OCI-LY3 (cell line): ENCODE measurements around the gene DNHD1.

ENCODE experiments used
- H2AFZ ChIP-seq: fragments of 200-600, 300-600 bp; shearing (Covaris generic); 2 replicates; pipeline ENCODE4 v1.6.0; 2014; ENCODE audit warnings: antibody characterized with exemption, low read depth, low read length
- H3K27ac ChIP-seq: fragments of 200-600, 300-600 bp; sonication (generic); 2 replicates; pipeline ENCODE4 v1.5.1; 2014; ENCODE audit warnings: mild to moderate bottlenecking, low read length, moderate library complexity, mixed read lengths
- H3K27me3 ChIP-seq: fragments of 200-600, 300-600 bp; sonication (generic); 2 replicates; pipeline ENCODE4 v1.6.1; 2014; ENCODE audit warnings: low read depth, low read length, mixed read lengths
- H3K36me3 ChIP-seq: fragments of 200-600, 300-600 bp; sonication (generic); replicated peaks from 2 replicates; pipeline ENCODE3; 2014; ENCODE audit warnings: low read depth, low read length, mixed read lengths
- H3K4me1 ChIP-seq: fragments of 300-600, 200-600 bp; sonication (generic); 2 replicates; pipeline ENCODE4 v1.6.1; 2014; ENCODE audit warnings: low read length, mixed read lengths
- H3K4me2 ChIP-seq: fragments of 200-600, 300-600 bp; sonication (generic); 2 replicates; pipeline ENCODE4 v1.6.1; 2014; ENCODE audit warnings: low read length, mixed read lengths
- H3K4me3 ChIP-seq: fragments of 300-600, 200-600 bp; sonication (generic); 2 replicates; pipeline ENCODE4 v1.5.1; 2014; ENCODE audit warnings: antibody characterized with exemption, mild to moderate bottlenecking, low read length, moderate library complexity
- H3K79me2 ChIP-seq: fragments of 300-600, 200-600 bp; shearing (Covaris generic); 2 replicates; pipeline ENCODE4 v1.6.1; 2014; ENCODE audit warnings: mild to moderate bottlenecking, low read length, mixed read lengths
- H3K9ac ChIP-seq: fragments of 300-600, 200-600 bp; shearing (Covaris generic); 2 replicates; pipeline ENCODE4 v1.6.0; 2014; ENCODE audit warnings: mild to moderate bottlenecking, low read length, moderate library complexity
- H3K9me3 ChIP-seq: fragments of 200-600, 300-600 bp; shearing (Covaris generic); 2 replicates; pipeline ENCODE4 v1.6.1; 2014; ENCODE audit warnings: low read length, mixed read lengths; ENCODE audit not compliant: insufficient read depth
- H4K20me1 ChIP-seq: fragments of 200-600, 300-600 bp; sonication (generic); 2 replicates; pipeline ENCODE4 v1.6.1; 2016; ENCODE audit warnings: low read length, mixed read lengths; ENCODE audit not compliant: insufficient read depth
- CTCF ChIP-seq: fragments of 200-600, 300-600 bp; sonication (generic); IDR thresholded peaks from 2 replicates; pipeline ENCODE4 v1.5.1; 2014; ENCODE audit warnings: antibody characterized with exemption, low read length, low read depth
- EZH2phosphoT487 ChIP-seq: fragments of 200-600 bp; shearing (Covaris generic); IDR thresholded peaks from 2 replicates; pipeline ENCODE4 v1.6.1; 2018; ENCODE audit warnings: antibody characterized with exemption, mixed run types, low read depth

Gene DNHD1

GRCh38 chr11:6608011-6608410 lies 110.9 kb downstream of the DNHD1 start:
- Histone ChIP-seq H4K20me1 (0 out of 2 replicates have a peak, but pooled peaks cover 4% of the 10 kb centered on the region), H3K79me2 (peaks cover 45% of the 10 kb centered on the region), H3K4me1 (peaks cover 49% of the 10 kb centered on the region), H3K9ac (peak overlapping the region; percentile 53; the same call in 1 of the 2 replicates), H3K4me2 (peak overlapping the region; percentile 77), H3K27ac (peak overlapping the region; percentile 89), H3K36me3 (peaks cover 39% of the 10 kb centered on the region), H2AFZ (no peak overlapping the region), H3K9me3 (no peaks in the 10 kb centered on the region), H3K27me3 (no peaks in the 10 kb centered on the region), H3K4me3 (no peak overlapping the region)
- TF ChIP-seq EZH2phosphoT487 (no peak), CTCF (no peak)

GRCh38 chr11:6608726-6609501 lies 111.8 kb downstream of the DNHD1 start:
- TF ChIP-seq EZH2phosphoT487, result no peak
- no peak for TF ChIP-seq CTCF
- 0 out of 2 replicates have a peak, but pooled peaks cover 4% of the 10 kb centered on the region for H4K20me1 ChIP-seq
- H3K9me3 ChIP-seq, result no peaks in the 10 kb centered on the region
- peaks cover 36% of the 10 kb centered on the region for H3K79me2 ChIP-seq
- H3K9ac ChIP-seq, result no peak overlapping the region
- H3K4me1 ChIP-seq, result peaks cover 54% of the 10 kb centered on the region
- H3K4me3 ChIP-seq, result no peak overlapping the region
- no peak overlapping the region for H3K4me2 ChIP-seq
- no peaks in the 10 kb centered on the region for H3K27me3 ChIP-seq
- H2AFZ ChIP-seq, result no peak overlapping the region
- no peak overlapping the region for H3K27ac ChIP-seq
- H3K36me3 ChIP-seq, result peaks cover 39% of the 10 kb centered on the region

GRCh38 chr11:6609502-6610015 lies 112.5 kb downstream of the DNHD1 start:
- Histone ChIP-seq H3K4me2 (no peak overlapping the region), H3K9me3 (no peaks in the 10 kb centered on the region), H3K27ac (no peak overlapping the region), H3K4me1 (peaks cover 52% of the 10 kb centered on the region), H3K79me2 (peaks cover 29% of the 10 kb centered on the region), H3K36me3 (peaks cover 39% of the 10 kb centered on the region), H4K20me1 (0 out of 2 replicates have a peak, but pooled peaks cover 4% of the 10 kb centered on the region), H2AFZ (no peak overlapping the region), H3K27me3 (no peaks in the 10 kb centered on the region), H3K4me3 (no peak overlapping the region), H3K9ac (no peak overlapping the region)
- TF ChIP-seq EZH2phosphoT487 (no peak), CTCF (no peak)

- TF ChIP-seq CTCF, result no peak
- no peak for TF ChIP-seq EZH2phosphoT487
- H3K4me3 ChIP-seq, result no peak overlapping the region
- H3K79me2 ChIP-seq, result peaks cover 21% of the 10 kb centered on the region
- 0 out of 2 replicates have a peak, but pooled peaks cover 4% of the 10 kb centered on the region for H4K20me1 ChIP-seq
- H3K36me3 ChIP-seq, result peaks cover 46% of the 10 kb centered on the region
- H3K4me2 ChIP-seq, result peak overlapping the region; percentile 90
- no peak overlapping the region for H3K27ac ChIP-seq
- H2AFZ ChIP-seq, result no peak overlapping the region
- H3K4me1 ChIP-seq, result peaks cover 41% of the 10 kb centered on the region
- no peaks in the 10 kb centered on the region for H3K27me3 ChIP-seq
- no peaks in the 10 kb centered on the region for H3K9me3 ChIP-seq
- no peak overlapping the region for H3K9ac ChIP-seq
Observed at GRCh38 chr11:6610591-6610990, 113.5 kb downstream of the DNHD1 start.
